HT-29 (cell line): Measurements from ENCODE around the gene TGM2. TPM values are rescaled to one million over a fixed set of nuclear protein-coding genes. Genes with fewer than 3 reads are reported as not detected.

Experiments used
- DNase-seq: peaks from one replicate; pipeline ENCODE4 v3.0.0-alpha.2; 2015; ENCODE audit warnings: low spot score
- total RNA-seq: library from RNA; depleted of rRNA; stranded (reverse); fragments of >200 nt; shearing (Covaris generic); gene quantifications from 2 replicates; pipeline ENCODE4 v1.2.3, GENCODE V29; 2014

Gene TGM2
- total RNA-seq, 1 experiment from 2014 or later = 253 TPM

DNA sequence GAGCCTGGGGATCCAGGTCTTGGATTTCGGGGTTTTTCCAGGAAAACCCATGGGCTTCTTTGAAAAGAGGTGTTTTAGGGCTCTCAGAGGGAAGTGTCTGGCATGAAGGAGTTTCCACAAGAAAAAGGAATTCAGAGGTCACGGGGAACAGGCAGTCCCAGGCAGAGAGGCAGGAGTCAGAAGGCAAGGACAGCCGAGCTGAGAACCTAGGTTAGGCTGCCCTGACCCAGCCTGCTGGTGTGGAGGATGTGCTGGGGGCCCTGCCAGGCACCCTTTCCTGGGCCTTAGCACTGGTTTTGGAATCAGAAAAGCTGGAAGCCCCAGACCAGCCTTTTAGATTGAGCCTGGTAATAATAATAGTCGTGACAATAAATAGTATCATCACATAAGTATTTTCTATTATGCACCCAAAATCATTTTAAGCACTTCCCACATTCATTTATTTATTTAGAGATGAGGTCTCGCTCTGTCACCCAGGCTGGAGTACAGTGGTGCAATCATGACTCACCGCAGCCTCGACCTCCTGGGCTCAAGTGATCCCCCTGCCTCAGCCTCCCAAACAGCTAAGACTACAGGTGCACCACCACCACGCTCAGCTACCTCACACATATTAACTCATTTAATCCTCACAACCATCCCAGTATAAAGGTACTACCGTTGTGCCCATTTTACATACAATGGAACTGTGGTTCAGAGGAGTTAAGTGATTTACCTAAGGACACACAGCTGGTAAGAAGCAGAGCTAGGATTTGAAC is 19.9 kb downstream of the TGM2 start:
- no peak for DNase-seq

- no peak for DNase-seq
These were observed 20.5 kb downstream of the TGM2 start for GRCh38 chr20:38144598-38144973.

DNA sequence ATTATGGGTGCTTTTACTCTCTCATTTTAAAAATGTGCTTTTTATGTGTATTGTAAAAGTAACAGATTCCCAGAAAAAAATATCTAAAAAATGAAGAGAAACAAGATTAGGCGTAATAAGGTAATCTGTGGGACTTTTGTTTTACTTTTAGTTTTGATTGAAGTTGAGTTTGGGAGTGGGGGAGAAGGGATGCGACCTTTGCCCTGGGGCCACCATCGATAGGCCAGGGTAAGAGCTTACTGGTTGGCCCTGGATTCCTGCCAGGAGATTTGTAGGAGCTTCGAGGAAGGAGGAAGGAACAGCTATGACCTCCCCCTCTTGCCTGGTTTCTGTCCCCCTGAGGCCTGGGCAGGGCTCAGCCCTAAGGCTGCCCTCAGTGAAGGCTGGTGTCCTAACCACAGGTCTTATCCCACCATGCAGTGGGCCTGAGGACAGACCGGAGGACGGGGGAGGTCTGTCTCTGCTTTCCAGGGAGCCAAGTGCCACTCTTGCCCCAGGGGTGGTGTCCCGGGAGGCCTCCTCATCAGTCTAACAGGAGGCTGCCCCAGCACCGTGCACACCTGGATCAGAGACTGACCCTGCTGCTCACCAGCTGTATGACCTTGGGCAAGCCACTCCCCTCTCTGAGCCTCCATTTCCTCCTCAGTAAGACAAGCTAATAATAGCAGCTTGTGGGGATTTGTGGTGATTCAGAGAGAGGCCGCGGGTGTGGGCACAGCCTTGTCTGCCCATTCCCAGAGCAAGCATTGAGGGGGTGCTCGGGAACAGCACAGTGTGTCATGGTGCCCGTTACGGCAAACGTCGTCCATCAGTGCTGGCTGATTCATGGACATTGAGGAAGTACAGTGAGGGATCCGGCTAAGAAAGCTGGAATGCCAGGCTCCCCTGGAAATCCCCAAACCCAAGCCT is 21.2 kb downstream of the TGM2 start:
- DNase-seq = peak; percentile 91

GRCh38 chr20:38143238-38143645 is 21.8 kb downstream of the TGM2 start:
- no peak for DNase-seq

GRCh38 chr20:38141889-38142494 is 23.1 kb downstream of the TGM2 start:
- no peak for DNase-seq

- DNase-seq = no peak
These were observed 23.7 kb downstream of the TGM2 start for GRCh38 chr20:38141204-38141888.

GRCh38 chr20:38139977-38140753 is 24.9 kb downstream of the TGM2 start:
- DNase-seq = no peak

GRCh38 chr20:38139156-38139912 is 25.7 kb downstream of the TGM2 start:
- DNase-seq = no peak

DNA sequence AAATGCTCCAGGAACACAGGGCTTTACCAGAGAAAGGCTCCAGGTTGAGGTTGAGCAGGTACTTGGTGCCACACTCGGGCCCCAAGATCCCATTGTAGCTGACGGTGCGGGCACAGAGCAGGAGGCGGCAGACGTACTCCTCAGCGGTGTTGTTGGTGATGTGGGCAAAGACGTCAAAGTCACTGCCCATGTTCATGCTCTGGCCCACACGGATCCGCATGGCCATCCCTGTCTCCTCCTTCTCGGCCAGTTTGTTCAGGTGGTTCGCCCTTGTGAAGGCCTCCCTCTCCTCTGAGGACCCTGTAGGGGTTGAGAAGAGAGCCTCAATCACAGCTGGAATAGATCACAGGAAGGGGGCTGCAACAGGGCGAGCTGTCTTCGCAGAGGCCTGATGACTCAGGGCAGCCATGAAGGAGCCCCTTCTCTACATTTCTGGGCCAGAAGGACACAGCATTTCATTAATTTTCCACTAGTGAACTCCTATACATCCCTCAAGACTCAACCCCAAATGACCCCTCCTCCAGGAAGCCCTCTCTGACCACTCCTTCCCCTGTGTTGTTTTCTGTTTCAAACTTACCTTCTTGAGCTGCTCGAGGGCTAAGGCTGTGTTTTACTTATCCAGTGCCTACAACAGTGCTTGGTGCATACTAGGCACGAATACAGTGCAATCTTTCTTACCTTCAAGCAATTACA is 26.8 kb downstream of the TGM2 start:
- no peak for DNase-seq

DNA sequence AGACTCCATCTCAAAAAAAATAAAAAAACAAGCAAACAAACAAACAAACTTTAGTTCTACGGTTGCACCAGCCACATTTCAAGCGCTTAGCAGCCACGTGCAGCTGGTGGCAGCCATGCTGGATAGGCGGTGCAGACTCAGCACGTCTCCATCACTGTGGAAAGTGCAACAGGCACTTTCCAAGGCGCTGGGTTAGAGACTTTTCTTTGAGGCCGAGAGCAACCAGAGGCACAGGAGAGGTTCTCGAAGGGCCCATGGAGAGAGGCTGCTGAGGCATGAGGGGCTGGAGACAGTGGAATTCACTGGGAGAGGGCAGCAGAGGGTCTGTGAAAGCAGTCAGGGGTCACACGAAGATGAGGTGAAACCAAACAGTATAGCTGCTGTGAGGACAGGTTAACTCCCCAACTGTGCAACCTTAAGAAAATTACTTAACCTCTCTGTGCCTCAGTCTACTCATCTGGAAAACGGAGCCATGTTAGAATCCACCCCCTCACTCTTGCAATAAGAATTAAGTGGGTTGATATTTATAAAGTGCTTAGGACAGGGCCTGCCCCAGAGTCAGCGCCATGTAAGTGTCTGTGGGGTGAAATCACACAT is 27.5 kb downstream of the TGM2 start:
- no peak for DNase-seq

GRCh38 chr20:38136421-38137245 is 28.4 kb downstream of the TGM2 start:
- DNase-seq = no peak

- peak; percentile 61 for DNase-seq
These were observed 29.2 kb downstream of the TGM2 start for GRCh38 chr20:38135651-38136420.

- no peak for DNase-seq
These were observed 29.8 kb downstream of the TGM2 start for GRCh38 chr20:38135271-38135650.

GRCh38 chr20:38134427-38135270 is 30.4 kb downstream of the TGM2 start:
- peak; percentile 96 for DNase-seq

DNA sequence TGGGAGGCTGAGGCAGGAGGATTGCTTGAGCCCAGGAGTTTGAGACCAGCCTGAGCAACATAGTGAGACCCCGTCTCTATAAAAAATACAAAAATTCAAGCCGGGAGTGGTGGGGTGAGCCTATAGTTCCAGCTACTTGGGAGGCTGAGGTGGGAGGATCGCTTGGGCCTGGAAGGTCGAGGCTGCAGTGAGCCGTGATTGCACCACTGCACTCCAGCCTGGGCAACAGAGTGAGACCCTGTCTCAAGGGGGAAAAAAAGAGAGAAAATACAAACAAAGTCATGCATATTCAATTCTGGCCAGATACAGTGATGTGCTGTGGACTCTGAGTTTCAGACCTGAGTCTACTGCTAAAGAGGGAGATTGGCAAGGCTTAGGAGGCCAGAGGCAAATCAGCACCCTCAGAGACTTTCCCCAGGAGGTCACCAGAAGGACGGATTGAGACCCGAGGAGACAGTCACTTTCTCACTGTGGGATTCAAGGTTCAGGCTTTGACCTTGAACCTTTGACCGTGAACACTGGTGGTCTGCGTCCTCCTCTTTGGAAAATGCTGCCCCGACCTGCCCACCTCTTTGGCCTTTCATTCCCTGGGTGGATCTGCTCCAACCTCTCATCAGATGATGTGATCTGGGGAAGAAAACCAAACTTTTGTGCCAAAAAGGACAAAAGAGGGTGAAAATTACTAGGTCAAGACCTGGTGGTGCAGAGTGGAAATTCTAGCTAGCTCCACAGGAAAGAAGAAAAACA is 31.2 kb downstream of the TGM2 start:
- no peak for DNase-seq
